ENCODE data around the gene HEXB.

Gene HEXB

DNA sequence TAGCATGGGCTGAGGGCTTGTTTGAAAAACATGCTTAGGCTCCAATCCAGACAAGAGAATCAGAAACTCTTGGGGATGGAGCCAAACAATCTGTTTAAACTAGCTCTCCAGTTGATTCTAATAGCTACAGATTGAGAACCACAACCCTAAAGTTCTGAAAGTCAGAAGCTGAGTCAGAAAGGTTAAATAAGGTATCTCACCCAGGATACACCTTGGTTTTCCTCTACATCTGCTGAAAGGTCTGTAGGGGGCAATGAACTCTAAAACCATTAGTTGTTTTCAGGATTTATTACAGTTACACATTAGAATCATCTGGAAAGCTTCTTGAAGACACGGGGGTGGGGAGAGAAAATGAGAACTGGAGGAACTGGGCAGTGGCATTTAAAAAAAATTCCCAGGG, 76.2 kb downstream of the HEXB start:
- DNase-seq, result no peak

DNA sequence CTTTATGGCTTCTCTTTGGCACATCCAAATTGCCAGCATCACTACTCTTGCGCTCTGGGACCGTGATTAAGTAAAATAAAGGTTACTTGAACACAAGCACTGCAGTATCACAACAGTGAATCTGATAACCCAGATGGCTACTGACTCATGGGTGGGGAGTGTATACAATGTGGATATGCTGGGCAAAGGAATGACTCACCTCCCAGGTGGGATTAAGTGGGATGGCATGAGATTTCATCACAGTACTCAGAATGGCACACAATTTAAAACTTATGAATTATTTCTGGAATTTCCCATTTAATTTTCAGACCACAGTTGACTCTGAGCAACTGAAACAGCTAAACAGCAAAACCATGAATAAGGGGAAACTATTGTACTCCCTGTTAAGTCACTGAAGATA, 77.6 kb downstream of the HEXB start:
- DNase-seq, result no peak

DNA sequence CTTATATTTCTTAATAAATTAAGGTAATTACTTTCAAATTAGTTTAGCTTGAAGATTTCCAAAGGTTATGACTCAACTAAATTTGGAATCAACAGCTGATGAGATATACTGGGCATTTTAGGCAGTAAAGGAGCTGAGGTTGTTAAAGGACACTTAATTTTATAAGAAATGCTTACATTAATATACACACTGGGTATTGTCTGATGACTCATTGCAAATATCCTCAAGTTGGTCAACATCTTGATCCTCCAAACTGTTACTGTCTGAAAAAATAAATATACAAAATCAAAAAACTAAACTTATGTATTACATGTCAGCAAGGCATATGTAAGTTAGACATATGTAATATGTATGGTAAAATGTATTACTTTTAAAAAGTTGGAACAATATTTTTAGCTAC, 78.5 kb downstream of the HEXB start:
- no peak for DNase-seq

DNA sequence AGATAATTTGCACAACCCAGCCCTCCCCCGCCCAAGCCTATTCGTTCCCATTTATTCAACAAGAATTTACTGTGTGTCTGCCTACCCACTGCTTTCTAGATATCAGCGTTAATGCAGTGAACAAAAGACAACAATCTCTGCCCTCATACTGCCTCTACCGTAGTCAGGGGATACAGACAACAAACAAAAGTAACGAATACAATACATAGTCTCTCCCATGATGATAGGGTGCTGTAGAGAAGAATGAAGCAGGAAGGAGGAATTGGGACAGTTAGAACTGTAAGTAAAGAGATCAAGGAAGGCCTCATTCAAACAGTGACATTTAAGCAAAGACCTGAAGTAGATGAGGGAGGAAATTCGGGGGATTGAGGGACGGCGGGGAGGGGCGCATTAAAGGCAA, 80.2 kb downstream of the HEXB start:
- no peak for DNase-seq

DNA sequence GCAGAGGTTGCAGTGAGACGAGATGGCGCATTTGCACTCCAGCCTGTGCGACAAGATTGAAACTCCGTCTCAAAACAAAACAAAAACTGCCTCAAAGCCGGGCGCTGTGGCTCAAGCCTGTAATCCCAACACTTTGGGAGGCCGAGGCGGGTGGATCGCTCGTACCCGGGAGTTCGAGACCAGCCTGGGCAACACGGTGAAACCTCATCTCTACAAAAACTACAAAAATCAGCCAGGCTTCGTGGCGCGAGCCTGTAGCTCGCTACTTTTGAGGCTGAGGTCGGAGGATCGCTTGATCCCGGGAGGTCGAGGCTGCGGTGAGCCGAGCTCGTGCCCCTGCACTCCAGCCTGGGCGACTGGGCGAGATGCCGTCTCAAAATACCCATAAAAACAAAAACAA, 80.9 kb downstream of the HEXB start:
- DNase-seq, result no peak

DNA sequence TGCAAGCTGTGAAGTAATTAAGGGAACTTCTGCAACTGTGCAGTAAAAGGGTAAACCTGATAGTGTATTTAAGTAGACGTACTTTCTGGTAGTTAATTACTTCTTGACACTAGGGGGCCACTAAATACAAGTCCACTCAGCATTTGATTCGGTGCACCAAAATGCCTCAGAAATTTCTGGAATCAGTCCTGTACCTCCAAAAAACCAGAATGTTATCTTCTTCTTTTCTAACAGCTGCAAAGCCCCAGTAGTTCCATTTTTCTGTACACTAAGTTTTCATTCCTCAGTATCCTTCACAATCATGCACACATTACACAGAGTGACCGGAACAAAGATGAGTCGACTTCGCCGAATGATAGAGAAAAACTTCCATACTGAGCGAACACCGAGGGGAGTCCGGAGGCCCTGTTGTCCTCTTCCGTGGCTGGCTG, 81.4 kb downstream of the HEXB start:
- peak; percentile 71 for DNase-seq

DNA sequence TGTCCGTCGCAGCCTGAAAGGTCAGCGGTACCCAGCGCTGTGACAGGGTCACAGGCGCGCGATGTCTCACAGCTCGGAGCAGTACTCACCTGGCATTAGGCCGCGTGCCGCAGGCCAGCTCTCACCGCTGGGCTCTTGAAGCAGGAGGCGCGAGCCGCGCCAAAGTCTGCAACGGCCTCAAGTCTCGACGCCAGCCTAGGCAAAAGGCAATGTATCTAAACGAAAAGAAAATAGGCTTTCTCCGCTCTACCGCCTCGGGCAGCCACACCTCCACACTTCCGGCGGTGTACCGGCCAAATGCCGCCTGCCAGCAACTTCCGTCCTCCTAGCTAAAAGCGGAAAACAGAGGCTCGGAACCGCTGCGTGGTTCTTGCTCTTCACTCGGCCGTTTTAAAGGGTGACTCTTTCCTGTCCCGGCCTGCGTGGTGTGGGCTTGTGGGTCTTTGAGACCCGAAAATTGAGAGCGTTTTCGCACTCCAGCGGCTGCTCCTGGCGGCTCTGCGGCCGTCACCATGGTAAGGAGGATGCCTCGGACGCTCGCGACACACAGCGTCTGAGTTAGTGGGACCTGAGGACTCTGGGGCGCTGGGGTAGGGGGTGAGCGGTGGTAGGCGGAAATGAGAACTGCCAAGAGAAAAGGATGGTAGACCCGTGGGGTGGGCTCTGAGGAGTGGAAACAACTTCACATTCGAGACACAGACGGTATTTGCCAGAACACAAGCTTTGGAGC, 82.0 kb downstream of the HEXB start, which contains the start of the genes GFM2 and NSA2:
GFM2 (minus strand) TSS at position 269 of the 730 bp plus-strand sequence. CDS start 3,375 bp downstream, outside the sequence.
NSA2 (plus strand) TSS at position 401 of the 730 bp plus-strand sequence; CDS start at position 513, 112 bp downstream.
- peak; percentile 96 for DNase-seq

DNA sequence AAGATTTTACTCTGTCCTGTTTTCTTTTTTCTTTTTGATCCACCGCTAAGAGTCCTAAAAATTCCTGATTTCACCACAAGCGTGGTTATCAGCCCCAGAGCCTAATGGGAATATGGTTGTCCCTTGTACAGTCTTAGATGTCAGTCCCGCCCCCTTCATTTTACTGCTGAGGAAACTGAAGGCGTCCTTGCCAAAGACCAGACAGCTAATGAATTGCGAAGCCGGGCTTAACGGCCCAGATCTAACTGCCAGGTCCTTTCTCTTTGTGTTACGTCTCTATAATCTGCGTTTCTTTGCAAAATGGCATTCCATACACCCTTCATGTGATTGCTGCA, 82.5 kb downstream of the HEXB start:
- DNase-seq, result peak; percentile 50

Data from suppressor macrophage treated with lipopolysaccharide for 4 hours (primary cell).